GM12872 (cell line): Measurements from ENCODE around the gene SLC48A1.
A peak's percentile ranks its signal among the peaks of the same experiment; 100 is the strongest.

Experiments
- TF ChIP-seq, protein P1 (sequence below): IDR thresholded peaks from 3 replicates; pipeline ENCODE4 v1.5.1; 2011; ENCODE audit warnings: low read depth, mild to moderate bottlenecking, low read length, moderate library complexity; ENCODE audit not compliant: insufficient read depth

SLC48A1 gene

DNA sequence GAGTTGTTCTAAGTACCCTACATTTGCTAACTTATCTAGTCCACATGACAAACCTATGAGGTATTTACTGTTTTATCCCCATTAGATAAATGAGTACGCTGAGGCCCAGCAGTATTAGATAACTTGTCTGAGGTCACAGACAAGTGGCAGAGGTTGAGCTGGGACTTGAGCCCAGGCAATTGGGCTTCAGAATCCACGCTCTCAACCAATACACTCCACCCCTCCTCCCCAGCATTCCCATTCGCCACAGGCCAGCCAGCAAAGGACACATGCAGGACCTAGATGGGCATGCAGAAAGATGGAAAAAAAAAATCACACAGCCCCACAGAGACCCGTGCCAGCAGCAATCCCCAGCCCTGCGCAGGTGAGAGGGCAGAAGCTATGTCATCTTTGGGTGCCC lies 34.3 kb downstream of the SLC48A1 start:
- TF ChIP-seq, protein P1, sequence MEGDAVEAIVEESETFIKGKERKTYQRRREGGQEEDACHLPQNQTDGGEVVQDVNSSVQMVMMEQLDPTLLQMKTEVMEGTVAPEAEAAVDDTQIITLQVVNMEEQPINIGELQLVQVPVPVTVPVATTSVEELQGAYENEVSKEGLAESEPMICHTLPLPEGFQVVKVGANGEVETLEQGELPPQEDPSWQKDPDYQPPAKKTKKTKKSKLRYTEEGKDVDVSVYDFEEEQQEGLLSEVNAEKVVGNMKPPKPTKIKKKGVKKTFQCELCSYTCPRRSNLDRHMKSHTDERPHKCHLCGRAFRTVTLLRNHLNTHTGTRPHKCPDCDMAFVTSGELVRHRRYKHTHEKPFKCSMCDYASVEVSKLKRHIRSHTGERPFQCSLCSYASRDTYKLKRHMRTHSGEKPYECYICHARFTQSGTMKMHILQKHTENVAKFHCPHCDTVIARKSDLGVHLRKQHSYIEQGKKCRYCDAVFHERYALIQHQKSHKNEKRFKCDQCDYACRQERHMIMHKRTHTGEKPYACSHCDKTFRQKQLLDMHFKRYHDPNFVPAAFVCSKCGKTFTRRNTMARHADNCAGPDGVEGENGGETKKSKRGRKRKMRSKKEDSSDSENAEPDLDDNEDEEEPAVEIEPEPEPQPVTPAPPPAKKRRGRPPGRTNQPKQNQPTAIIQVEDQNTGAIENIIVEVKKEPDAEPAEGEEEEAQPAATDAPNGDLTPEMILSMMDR = no peak

DNA sequence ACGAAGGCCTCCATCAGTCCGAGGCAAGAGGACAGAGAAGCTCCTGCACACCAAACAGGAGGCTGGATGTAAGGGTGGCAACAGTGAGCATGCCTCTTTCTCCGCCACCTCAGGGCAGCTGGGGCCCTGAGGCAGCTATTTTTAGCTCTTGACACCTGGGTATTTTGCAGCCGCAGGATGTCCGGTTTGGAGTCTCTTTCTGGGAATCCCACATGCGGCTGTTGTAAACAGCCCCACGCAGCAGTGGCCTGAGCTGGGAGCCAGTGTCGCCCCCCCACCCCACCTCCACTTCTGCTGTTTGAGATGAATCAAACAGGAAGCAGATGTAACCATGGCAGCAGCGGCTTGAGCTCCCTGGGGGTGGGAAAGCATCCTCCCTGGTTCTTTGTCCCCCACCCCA lies 35.0 kb downstream of the SLC48A1 start:
- TF ChIP-seq, protein P1 = no peak

DNA sequence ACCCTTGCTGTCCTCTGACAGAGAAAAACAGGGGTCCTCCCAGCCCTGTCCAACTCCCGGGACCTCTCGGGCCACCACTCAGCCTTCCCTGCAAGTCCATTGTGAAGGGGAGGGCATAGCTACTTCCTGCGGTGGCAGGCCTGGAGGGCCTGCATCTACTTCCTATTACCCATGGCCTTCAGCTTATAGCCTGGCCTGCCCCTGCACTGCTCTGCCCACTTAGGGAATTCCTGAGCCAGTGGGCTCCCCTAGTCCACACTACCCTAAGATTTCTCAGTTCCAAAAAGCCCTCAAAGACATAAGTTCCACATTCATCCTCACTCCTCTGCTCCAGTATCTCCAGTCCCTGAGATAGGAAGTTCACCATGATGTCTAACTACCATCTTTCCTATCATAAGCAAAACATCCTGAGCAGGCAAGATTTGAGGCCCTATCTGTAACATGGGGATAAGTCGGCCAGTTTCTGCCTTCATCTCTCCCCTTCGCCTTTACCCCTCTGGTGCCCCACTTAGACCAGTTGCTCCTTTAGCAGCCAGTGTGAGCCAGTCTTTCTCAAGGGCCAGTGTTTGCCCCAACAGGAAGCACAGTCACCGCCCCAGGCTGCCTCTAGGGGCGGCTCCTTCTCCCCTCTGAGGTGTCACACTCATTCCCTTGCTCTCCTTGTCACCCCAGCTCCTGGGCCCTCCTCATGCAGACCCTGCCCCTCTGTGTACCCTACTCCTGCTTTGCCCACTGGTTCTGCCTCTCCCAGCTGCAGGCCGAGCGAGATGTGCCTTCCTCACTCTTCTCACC lies 35.7 kb downstream of the SLC48A1 start:
- TF ChIP-seq, protein P1 = peak; percentile 61

DNA sequence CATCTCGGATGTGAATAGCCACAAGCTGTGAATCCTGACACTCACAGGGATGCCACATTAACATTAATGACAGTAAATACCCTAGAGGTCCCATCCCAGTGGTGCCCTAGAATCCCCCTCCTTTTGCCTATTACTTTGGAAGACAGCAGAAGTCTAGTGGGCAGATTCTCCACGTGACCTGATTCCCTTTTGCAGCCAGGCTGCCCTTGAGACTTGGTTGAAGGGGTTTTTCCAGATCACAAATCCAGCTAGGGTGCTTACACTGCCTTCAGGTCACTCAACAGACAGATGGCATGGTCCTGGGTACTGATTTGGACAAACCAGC lies 38.0 kb downstream of the SLC48A1 start:
- TF ChIP-seq, protein P1 = no peak

DNA sequence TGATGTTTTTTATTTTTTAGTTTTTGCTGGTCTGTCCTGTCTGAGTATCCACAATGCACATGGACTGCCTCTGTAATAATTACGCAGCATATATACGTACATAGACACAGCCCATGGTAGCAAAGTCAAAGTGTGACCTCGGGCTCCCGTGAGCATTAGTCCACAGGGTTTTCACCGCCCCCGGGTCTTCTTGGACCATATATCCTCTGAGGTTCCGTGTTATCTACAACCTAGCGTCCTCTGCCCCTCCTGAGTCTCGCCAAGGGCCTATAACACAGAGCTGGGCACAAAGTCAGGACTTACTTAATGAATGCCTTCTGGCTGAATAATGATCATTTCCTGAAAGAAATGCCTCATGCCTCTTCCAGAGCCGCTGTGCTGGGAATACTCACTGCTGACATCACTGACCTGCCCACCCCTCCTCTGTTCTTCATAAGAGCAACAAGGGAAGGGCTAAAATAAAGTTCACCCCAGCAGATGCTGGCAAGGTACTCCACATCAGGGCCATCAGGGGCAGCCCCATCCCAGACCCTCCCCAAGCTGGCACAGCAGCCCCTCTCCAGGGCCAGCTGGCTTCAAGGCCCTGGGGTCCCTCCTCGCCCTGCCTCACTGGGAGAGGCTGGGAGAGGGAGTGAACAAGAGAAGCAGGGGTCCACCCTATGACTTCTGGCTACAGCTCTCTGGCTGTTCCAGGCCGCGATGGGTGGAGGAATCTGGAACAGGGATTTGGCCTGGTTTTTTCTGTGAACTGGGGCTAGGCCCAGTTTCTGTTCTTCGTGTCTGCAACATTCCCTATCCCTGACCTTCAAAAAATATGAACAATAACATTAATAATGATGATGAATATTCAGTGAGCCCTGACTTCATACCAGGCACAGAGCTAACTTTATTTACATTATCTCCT lies 38.8 kb downstream of the SLC48A1 start:
- TF ChIP-seq, protein P1 = no peak

DNA sequence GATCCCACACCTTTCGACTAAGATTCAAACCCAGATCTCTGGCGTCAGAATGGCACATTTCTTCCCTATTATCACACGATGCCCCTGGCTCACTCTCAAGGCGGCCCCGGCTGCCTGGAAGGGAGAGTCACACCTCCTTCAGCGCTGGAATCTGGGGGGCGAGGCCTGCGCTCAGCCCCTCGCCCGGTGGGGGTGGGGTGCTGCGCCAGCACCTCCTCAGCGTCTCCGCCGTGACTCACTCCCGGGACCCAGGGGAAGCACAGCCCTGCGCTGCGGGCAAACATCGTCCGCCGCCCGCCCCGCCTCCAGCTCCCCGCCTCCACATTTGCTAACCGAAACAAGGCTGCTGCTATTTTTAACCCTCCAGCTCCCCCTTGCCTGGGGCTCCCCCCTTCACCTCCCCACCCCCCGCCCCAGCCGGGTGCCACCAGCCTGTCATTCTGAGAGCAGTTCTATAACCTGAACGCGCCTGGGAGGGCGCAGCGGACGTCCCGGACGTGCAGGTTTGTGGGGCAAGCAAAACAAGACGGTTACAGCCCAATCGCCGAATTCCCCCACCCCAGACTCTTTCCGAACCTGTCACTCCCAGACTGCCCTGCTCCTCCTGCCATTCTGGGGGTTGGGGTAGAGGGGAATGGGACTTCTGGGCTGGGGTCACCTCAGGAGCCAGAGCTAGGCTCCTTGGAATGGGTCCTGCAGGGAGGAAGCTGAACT lies 39.9 kb downstream of the SLC48A1 start:
- TF ChIP-seq, protein P1 = 0 out of 3 replicates have a peak, but pooled peaks have one; percentile 29
